Measurements from ENCODE around the gene BACH2.
"Not testable (repeated sequence)": the region's sequence is repeated elsewhere in the genome, so short reads cannot be mapped to it uniquely, and the experiment has no call there.

Gene BACH2

GRCh38 chr6:90076511-90077415 is 219.9 kb downstream of the BACH2 start:
- DNase-seq (ENCODE audit: extremely low read depth in 1 of 2, low read depth in 1 of 2): no peak

GRCh38 chr6:90074161-90074850 is 222.3 kb downstream of the BACH2 start:
- DNase-seq (ENCODE audit: extremely low read depth in 1 of 2, low read depth in 1 of 2): no peak

DNA sequence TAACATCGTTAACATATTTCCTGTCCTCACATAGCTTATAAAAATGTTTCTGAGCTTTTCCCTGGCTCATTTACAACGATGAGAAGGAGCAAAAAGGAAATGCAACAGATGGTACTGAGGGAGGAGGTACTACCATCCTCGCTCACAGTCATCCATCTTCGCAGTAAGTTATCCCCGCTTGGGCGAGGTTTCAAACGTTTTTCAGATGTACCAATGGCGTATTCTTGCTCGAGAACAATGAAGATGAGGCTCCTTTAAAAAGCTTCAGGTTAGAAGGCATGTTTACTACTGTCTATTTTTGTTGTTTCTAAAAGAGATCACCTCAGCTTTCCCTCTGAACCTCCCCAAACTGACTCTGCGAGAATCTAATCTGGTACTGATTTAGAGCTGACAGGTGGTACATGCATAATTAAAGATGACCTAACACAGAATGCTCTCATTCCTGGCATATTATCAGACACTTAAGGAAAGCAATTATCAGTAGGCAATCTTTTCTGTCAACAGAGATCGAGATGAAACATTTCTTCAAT is 223.6 kb downstream of the BACH2 start:
- no peak for DNase-seq (ENCODE audit: extremely low read depth in 1 of 2, low read depth in 1 of 2)

DNA sequence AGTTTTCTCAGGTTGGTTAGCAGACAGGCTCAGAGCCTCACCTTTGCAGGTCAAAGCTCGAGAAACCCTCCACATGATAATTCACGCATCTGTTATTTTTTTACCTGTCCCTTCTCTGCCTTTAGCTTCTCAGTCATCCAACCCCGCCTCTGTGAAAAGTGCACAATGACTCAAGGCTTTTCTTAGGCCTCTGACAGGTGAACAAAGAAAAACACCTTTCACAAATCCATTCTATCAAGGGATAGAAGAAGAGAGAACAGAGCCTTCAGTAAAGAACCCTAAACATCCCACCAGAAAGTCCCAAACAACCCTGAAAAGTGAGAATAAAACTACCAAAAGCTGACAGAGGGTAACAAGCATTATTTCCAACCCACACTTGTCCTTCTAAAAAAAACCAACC is 224.1 kb downstream of the BACH2 start:
- no peak for DNase-seq (ENCODE audit: extremely low read depth in 1 of 2, low read depth in 1 of 2)

- DNase-seq (ENCODE audit: extremely low read depth in 1 of 2, low read depth in 1 of 2): no peak
Measured at GRCh38 chr6:90068703-90069523, 227.7 kb downstream of the BACH2 start.

DNA sequence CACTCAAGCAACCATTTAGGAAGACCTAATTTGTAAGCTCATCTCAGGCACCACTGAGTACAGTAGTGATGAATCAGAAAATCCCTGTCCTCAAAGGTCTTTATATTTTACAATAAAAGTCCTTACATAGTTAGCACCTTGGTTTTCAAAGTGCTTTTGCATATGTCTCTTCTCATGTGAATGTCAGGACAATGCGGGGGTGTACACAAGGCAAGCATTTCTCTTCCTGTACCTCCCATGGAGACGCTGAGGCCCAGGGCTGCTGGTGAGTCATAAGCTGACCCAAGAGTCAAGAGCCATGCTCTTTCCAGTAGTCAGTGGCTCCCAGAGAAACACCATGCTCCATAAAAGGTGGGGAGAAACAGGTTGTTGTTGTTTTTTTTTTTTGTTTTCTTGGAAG is 228.4 kb downstream of the BACH2 start:
- DNase-seq (ENCODE audit: extremely low read depth in 1 of 2, low read depth in 1 of 2): no peak

DNA sequence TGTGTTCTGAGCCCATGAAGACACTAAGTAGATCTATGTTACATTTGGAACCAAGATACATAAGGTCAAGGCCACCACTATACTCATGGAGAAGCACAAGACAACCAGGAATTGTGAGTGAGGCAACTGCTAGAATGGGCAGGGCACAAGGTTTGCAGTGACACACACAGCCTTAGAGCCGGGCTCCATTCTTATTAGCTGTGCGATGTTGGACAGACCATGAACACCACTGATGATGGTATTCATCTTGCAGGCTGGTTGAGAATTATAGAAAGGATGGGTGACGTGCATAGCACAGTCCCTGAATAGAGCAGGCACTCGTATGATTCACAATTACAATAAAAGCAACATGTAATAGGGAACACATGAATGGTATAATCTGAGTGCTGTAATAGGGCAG is 229.9 kb downstream of the BACH2 start:
- DNase-seq (ENCODE audit: extremely low read depth in 1 of 2, low read depth in 1 of 2): no peak

- no peak for DNase-seq (ENCODE audit: extremely low read depth in 1 of 2, low read depth in 1 of 2)
Measured at GRCh38 chr6:90065173-90065572, 231.5 kb downstream of the BACH2 start.

GRCh38 chr6:90062667-90063066 is 234.0 kb downstream of the BACH2 start:
- DNase-seq (ENCODE audit: extremely low read depth in 1 of 2, low read depth in 1 of 2): no peak

DNA sequence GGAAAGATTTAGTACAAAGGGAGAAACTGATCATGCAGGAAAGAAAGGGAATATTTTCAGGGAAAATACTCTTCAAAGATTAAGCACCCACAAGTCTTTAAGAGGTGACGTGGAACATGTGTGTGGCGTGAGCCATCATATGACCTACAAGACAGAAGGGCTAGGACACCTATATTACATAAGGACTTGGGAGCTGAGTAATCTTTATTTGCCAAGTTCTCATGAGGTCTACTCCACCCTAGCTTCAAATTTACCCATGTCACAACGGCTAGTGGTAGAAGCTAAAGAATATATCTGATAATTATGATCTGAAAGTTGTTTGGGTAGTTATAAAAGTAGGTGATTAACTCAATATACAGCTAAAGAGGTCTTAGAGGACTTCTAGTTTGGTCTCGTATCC is 234.6 kb downstream of the BACH2 start:
- no peak for DNase-seq (ENCODE audit: extremely low read depth in 1 of 2, low read depth in 1 of 2)

DNA sequence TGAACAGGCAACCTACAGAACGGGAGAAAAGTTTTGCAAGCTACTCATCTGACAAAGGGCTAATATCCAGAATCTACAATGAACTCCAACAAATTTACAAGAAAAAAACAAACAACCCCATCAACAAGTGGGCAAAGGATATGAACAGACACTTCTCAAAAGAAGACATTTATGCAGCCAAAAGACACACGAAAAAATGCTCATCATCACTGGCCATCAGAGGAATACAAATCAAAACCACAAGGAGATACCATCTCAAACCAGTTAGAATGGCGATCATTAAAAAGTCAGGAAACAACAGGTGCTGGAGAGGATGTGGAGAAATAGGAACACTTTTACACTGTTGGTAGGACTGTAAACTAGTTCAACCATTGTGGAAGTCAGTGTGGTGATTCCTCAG is 237.5 kb downstream of the BACH2 start:
- DNase-seq (ENCODE audit: extremely low read depth in 1 of 2, low read depth in 1 of 2): not testable (repeated sequence)

DNA sequence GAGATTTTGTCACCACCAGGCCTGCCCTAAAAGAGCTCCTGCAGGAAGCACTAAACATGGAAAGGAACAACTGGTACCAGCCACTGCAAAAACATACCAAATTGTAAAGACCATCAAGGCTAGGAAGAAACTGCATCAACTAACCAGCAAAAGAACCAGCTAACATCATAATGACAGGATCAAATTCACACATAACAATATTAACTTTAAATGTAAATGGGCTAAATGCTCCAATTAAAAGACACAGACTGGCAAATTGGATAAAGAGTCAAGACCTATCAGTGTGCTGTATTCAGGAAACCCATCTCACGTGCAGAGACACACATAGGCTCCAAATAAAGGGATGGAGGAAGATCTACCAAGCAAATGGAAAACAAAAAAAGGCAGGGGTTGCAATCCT is 240.7 kb downstream of the BACH2 start:
- DNase-seq (ENCODE audit: extremely low read depth in 1 of 2, low read depth in 1 of 2): not testable (repeated sequence)

- DNase-seq (ENCODE audit: extremely low read depth in 1 of 2, low read depth in 1 of 2): not testable (repeated sequence)
Measured at GRCh38 chr6:90054193-90054592, 242.4 kb downstream of the BACH2 start.

GRCh38 chr6:90053614-90054013 is 243.0 kb downstream of the BACH2 start:
- no peak for DNase-seq (ENCODE audit: extremely low read depth in 1 of 2, low read depth in 1 of 2)

DNA sequence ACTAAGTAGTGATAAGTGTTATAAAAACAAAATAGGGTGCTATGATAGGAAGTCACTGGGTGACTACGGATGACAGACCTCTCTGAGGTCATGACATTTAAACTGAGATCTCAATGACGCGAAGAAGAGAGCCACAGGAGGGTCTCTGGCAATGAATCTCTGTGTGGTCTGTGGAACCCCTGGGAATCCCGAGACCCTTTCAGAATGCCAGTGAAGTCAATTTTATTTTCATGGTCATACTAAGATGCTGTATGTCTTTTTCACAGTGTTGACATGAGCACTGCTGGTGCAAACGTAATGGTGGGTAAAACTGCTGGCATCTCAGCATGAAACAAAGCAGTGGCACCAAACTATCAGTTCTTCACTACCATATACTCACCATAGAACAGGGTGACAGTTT is 247.3 kb downstream of the BACH2 start:
- no peak for DNase-seq (ENCODE audit: extremely low read depth in 1 of 2, low read depth in 1 of 2)

DNA sequence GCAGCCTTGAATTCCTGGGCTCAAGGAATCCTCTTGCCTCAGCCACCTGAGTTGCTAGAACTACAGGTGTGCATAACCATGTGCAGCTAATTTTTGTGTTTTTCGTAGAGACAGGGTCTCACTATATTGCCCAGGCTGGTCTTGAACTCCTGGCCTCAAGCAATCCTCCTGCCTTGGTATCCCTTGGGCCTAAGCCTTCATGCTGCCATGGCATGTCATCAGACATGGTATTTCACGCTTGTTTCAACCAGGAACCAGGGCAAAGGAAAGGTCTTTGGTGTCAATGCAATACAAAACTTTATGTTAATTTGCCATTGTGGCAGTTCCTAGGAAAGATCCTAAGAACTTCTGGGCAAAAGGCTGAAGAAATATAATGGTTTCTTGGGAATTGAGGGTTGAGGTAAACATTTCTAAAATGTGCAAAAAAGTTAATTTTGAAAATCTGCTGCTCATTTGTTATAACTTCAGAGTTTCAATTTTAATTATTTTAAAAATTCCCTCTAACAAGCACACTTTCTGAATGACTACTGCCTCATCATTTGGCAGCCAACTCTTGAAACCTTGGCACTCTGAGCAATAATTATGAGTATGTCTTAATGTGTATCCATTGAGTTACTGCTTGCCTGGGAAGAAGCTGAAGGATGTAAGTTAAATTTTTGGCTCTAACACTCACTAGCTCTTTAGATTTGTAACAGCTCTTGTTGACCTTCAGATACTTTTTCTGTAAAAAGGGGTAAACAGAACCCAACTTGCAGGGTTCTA is 248.3 kb downstream of the BACH2 start:
- no peak for DNase-seq (ENCODE audit: extremely low read depth in 1 of 2, low read depth in 1 of 2)

- DNase-seq (ENCODE audit: extremely low read depth in 1 of 2, low read depth in 1 of 2): no peak
Measured at GRCh38 chr6:90045535-90045934, 251.1 kb downstream of the BACH2 start.

DNA sequence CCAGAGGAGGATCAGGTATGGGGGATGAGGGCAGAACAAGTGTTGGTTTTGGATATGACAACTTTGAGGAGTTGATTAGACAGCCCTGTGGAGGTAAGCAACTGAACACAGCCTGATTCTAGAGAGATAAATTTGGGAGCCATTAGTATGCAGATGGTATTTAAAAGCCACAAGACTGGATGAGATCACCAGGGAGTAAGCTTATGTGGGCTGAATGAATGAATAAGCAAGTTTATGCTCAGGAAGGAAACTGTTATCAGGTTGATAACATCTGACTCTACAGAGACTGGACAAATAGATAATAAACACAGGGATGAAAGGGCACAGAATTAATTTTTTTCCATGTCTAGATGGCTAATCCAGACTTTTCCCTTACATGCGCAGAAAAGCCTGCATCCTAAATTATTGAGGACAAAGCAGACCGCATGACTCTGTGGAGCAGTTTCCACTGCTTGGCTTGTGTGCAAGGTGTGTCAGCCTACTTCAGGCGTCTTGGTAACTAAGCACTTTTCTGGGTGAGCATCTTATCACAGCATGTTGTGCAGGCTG is 251.7 kb downstream of the BACH2 start:
- DNase-seq (ENCODE audit: extremely low read depth in 1 of 2, low read depth in 1 of 2): no peak

DNA sequence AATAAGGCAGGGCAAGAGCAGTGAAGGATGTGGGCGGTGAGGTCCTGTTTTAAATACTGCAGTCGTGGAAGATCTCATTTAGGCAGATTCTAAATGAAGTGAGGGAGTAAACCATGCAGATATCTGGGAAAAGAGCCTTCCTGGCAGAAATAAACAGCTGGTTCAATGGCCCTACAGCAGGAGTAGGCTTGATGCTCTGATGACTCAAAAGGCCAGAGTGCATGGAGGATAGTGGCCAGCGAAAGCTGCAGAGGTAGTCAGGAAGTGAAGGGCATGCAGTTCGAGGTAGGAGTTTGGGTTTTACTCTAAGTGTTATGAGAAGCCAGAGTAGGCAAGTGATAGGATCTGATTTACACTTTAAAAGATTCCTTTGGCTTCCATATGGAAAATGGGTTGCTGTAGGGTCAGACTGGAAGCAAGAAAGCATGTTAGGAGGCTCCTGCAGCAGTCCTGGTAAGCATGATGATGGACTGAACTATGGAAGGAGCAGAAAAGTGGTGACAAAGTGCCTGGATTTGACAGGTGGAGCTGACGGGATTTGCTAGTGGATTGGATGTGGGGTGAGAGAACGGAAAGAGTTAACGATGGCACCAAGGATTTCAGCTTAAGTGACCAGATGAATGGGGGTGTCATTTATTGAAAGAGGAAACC is 252.3 kb downstream of the BACH2 start:
- DNase-seq (ENCODE audit: extremely low read depth in 1 of 2, low read depth in 1 of 2): no peak

GRCh38 chr6:90040931-90041330 is 255.7 kb downstream of the BACH2 start:
- no peak for DNase-seq (ENCODE audit: extremely low read depth in 1 of 2, low read depth in 1 of 2)
